Measurements from ENCODE around the gene HBE1.

- TF ChIP-seq RARB (CRISPR knock-in tag; IDR thresholded peaks at IDR 0.05), result no peak
- TF ChIP-seq ZFP3 (CRISPR knock-in tag; IDR thresholded peaks at IDR 0.05), result no peak
- TF ChIP-seq TOX (CRISPR knock-in tag; IDR thresholded peaks at IDR 0.05; ENCODE audit: borderline replicate concordance), result no peak
- no peak for TF ChIP-seq ISL1 (CRISPR knock-in tag; IDR thresholded peaks at IDR 0.05)
- TF ChIP-seq PATZ1 (CRISPR knock-in tag; IDR thresholded peaks at IDR 0.05; ENCODE audit: borderline replicate concordance), result no peak
- TF ChIP-seq CSRNP3 (CRISPR knock-in tag; IDR thresholded peaks at IDR 0.05), result no peak
- TF ChIP-seq ZNF70 (CRISPR knock-in tag; IDR thresholded peaks at IDR 0.05), result no peak
- no peak for TF ChIP-seq ZFP30 (CRISPR knock-in tag; IDR thresholded peaks at IDR 0.05)
- TF ChIP-seq, protein P1, sequence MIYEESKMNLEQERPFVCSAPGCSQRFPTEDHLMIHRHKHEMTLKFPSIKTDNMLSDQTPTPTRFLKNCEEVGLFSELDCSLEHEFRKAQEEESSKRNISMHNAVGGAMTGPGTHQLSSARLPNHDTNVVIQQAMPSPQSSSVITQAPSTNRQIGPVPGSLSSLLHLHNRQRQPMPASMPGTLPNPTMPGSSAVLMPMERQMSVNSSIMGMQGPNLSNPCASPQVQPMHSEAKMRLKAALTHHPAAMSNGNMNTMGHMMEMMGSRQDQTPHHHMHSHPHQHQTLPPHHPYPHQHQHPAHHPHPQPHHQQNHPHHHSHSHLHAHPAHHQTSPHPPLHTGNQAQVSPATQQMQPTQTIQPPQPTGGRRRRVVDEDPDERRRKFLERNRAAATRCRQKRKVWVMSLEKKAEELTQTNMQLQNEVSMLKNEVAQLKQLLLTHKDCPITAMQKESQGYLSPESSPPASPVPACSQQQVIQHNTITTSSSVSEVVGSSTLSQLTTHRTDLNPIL (CRISPR knock-in tag; IDR thresholded peaks at IDR 0.05; ENCODE audit: low read depth), result no peak
- no peak for TF ChIP-seq POU6F1 (CRISPR knock-in tag; IDR thresholded peaks at IDR 0.05; ENCODE audit: borderline replicate concordance, low read depth)
Measured at GRCh38 chr11:5247472-5248192, 22.1 kb downstream of the HBE1 start.

All from SK-N-SH treated with all-trans-retinoic acid at 6 μM for 48 hours (cell line).